Small intestine (tissue), 7 donors: ENCODE measurements around the gene GFM1. TPM values are rescaled to one million over a fixed set of nuclear protein-coding genes. Genes with fewer than 3 reads are reported as not detected.
A peak's percentile ranks its signal among the peaks of the same experiment; 100 is the strongest.

Experiments
- DNase-seq, 2 donors: peaks; one replicate each; pipeline versions ENCODE4 v3.0.0 to v3.0.0-alpha.2; 2013
- FAIRE-seq: peaks from 2 replicates; lab custom pipeline; 2012; peaks lifted over from hg19 to GRCh38; lab: Jason Lieb, UNC
- H3K27ac ChIP-seq, 3 donors: one replicate each; pipeline ENCODE4 v1.5.1; 2013; ENCODE audit warnings: low read length in 2 of 3, mild to moderate bottlenecking in 2 of 3, control low read depth in 1 of 3, inconsistent platforms in 1 of 3, low read depth in 1 of 3, moderate library complexity in 1 of 3
- H3K27me3 ChIP-seq, 3 donors: one replicate each; pipeline ENCODE4 v1.6.1; 2013; ENCODE audit warnings: low read length in 3 of 3, inconsistent platforms in 1 of 3; ENCODE audit not compliant: control insufficient read depth in 3 of 3, insufficient read depth in 3 of 3
- H3K36me3 ChIP-seq, 3 donors: one replicate each; pipeline ENCODE4 v1.6.1; 2013; ENCODE audit warnings: low read length in 3 of 3, inconsistent platforms in 1 of 3, low read depth in 1 of 3, mild to moderate bottlenecking in 1 of 3, moderate library complexity in 1 of 3; ENCODE audit not compliant: control insufficient read depth in 3 of 3, insufficient read depth in 2 of 3
- H3K4me1 ChIP-seq, 3 donors: one replicate each; pipeline ENCODE4 v1.6.1; 2013; ENCODE audit warnings: low read length in 2 of 3, inconsistent platforms in 1 of 3, low read depth in 1 of 3, mild to moderate bottlenecking in 1 of 3, moderate library complexity in 1 of 3; ENCODE audit not compliant: control insufficient read depth in 3 of 3, insufficient read depth in 2 of 3
- H3K4me3 ChIP-seq, 3 donors: one replicate each; pipeline ENCODE4 v1.5.1; 2013; ENCODE audit warnings: low read length in 3 of 3, control low read depth in 1 of 3, inconsistent platforms in 1 of 3, low read depth in 1 of 3, mild to moderate bottlenecking in 1 of 3, moderate library complexity in 1 of 3
- H3K9me3 ChIP-seq, 2 donors: one replicate each; pipeline ENCODE4 v1.6.1; 2013; ENCODE audit warnings: low read depth in 1 of 2, low read length in 1 of 2; ENCODE audit not compliant: control insufficient read depth in 2 of 2, insufficient read depth in 1 of 2
- WGBS, 3 donors: extraction: QIAGEN DNeasy Blood & Tissue Kit; methylation state at CpG; one replicate each; pipeline ENCODE4 v1.1.7; 2013; 5-methylcytosine and 5-hydroxymethylcytosine counted together
- polyA plus RNA-seq, 4 donors: library from polyadenylated mRNA; stranded (reverse) in 3 of 4; unstranded in 1 of 4; fragments of 200-250 nt in 3 of 4; fragments of 120-200 nt in 1 of 4; gene quantifications; one replicate each; pipeline versions ENCODE4 v1.2.1 to v1.2.3, GENCODE V29; 2013
- donor health status: healthy with polysubstance abuse.
- donor health status: control.
- donor health status: control.
- donor health status: Bipolar disorder and iron deficiency.
- donor health status: healthy.

The GFM1 gene
- polyA plus RNA-seq, 4 donors = 9.4 to 37.5 (median 22.8) TPM

GRCh38 chr3:158642005-158642404 is 2.3 kb upstream of the GFM1 start:
- WGBS, 3 donors = 80 to 89% (median 89%) methylated on average over 7 of the region's 7 CpGs
- Histone ChIP-seq H3K27ac (no peak overlapping the region), H3K9me3 (no peaks in the 10 kb centered on the region), H3K36me3 (peaks cover 0 to 3% (median 3%) of the 10 kb centered on the region in 3 donors), H3K4me3 (no peak overlapping the region), H3K27me3 (no peaks in the 10 kb centered on the region), H3K4me1 (peaks cover 0 to 3% (median 0%) of the 10 kb centered on the region in 3 donors)
- no peak for FAIRE-seq
- DNase-seq = no peak

- no peaks in the 10 kb centered on the region for H3K9me3 ChIP-seq
- no peak for DNase-seq
- H3K4me3 ChIP-seq = no peak overlapping the region
- 82 to 90% (median 83%) methylated on average over 6 of the region's 6 CpGs for WGBS, 3 donors
- H3K27me3 ChIP-seq = no peaks in the 10 kb centered on the region
- FAIRE-seq = no peak
- no peak overlapping the region for H3K27ac ChIP-seq
- H3K4me1 ChIP-seq = peaks cover 0 to 3% (median 0%) of the 10 kb centered on the region in 3 donors
- peaks cover 0 to 3% (median 3%) of the 10 kb centered on the region in 3 donors for H3K36me3 ChIP-seq
Observed at GRCh38 chr3:158642474-158643210, 1.7 kb upstream of the GFM1 start.

GRCh38 chr3:158649791-158650190 is 5.5 kb downstream of the GFM1 start:
- H3K36me3 ChIP-seq = peaks cover 7 to 19% (median 8%) of the 10 kb centered on the region in 3 donors
- no peak overlapping the region for H3K27ac ChIP-seq
- FAIRE-seq (no peak), DNase-seq (no peak)
- no peak overlapping the region for H3K4me3 ChIP-seq
- H3K9me3 ChIP-seq = no peaks in the 10 kb centered on the region
- peaks cover 0 to 3% (median 0%) of the 10 kb centered on the region in 3 donors for H3K4me1 ChIP-seq
- H3K27me3 ChIP-seq = no peaks in the 10 kb centered on the region
- 70 to 73% (median 71%) methylated on average over 4 of the region's 4 CpGs for WGBS, 3 donors

- FAIRE-seq = no peak
- Histone ChIP-seq H3K9me3 (no peaks in the 10 kb centered on the region), H3K4me3 (no peak overlapping the region), H3K27ac (no peak overlapping the region), H3K4me1 (no peaks in the 10 kb centered on the region), H3K36me3 (peaks cover 7 to 27% (median 13%) of the 10 kb centered on the region in 3 donors), H3K27me3 (no peaks in the 10 kb centered on the region)
- DNase-seq = no peak
- WGBS, 3 donors = 87 to 98% (median 89%) methylated on average over 2 of the region's 2 CpGs
Observed at GRCh38 chr3:158651192-158651591, 6.9 kb downstream of the GFM1 start.

- no peak overlapping the region for H3K27ac ChIP-seq
- 81 to 85% (median 84%) methylated on average over 3 of the region's 3 CpGs for whole genome bisulfite sequencing, 3 donors
- H3K4me3 ChIP-seq = no peak overlapping the region
- H3K4me1 ChIP-seq = no peaks in the 10 kb centered on the region
- DNase-seq (no peak), FAIRE-seq (no peak)
- peaks cover 9 to 26% (median 12%) of the 10 kb centered on the region in 3 donors for H3K36me3 ChIP-seq
- no peaks in the 10 kb centered on the region for H3K9me3 ChIP-seq
- H3K27me3 ChIP-seq = no peaks in the 10 kb centered on the region
Observed at GRCh38 chr3:158652463-158652862, 8.1 kb downstream of the GFM1 start.

GRCh38 chr3:158658889-158659288 is 14.6 kb downstream of the GFM1 start:
- Histone ChIP-seq H3K27me3 (no peaks in the 10 kb centered on the region), H3K4me1 (peaks cover 0 to 3% (median 0%) of the 10 kb centered on the region in 3 donors), H3K9me3 (no peaks in the 10 kb centered on the region), H3K4me3 (no peak overlapping the region), H3K27ac (no peak overlapping the region), H3K36me3 (peaks cover 10 to 24% (median 10%) of the 10 kb centered on the region in 3 donors)
- 84 to 87% (median 87%) methylated on average over 7 of the region's 7 CpGs for WGBS, 3 donors
- DNase-seq = no peak
- FAIRE-seq = no peak

GRCh38 chr3:158659454-158660237 is 15.3 kb downstream of the GFM1 start:
- Histone ChIP-seq H3K4me3 (no peak overlapping the region), H3K27me3 (no peaks in the 10 kb centered on the region), H3K9me3 (no peaks in the 10 kb centered on the region), H3K36me3 (peaks cover 10 to 23% (median 13%) of the 10 kb centered on the region in 3 donors), H3K4me1 (peaks cover 0 to 3% (median 0%) of the 10 kb centered on the region in 3 donors), H3K27ac (no peak overlapping the region)
- DNase-seq (peak; percentile 54 to 57), FAIRE-seq (no peak)
- WGBS, 3 donors = 42 to 48% (median 44%) methylated on average over 7 of the region's 7 CpGs

GRCh38 chr3:158660711-158661110 is 16.4 kb downstream of the GFM1 start:
- Histone ChIP-seq H3K27me3 (no peaks in the 10 kb centered on the region), H3K36me3 (peaks cover 5 to 18% (median 14%) of the 10 kb centered on the region in 3 donors), H3K27ac (no peak overlapping the region), H3K4me1 (peaks cover 0 to 3% (median 0%) of the 10 kb centered on the region in 3 donors), H3K9me3 (no peaks in the 10 kb centered on the region), H3K4me3 (no peak overlapping the region)
- DNase-seq (no peak), FAIRE-seq (no peak)
- 83 to 93% (median 92%) methylated on average over 4 of the region's 4 CpGs for WGBS, 3 donors
